NT2/D1 (cell line): Measurements from ENCODE around the gene CFC1.
"Not testable (repeated sequence)": the region's sequence is repeated elsewhere in the genome, so short reads cannot be mapped to it uniquely, and the experiment has no call there.

Source experiments
- YY1 ChIP-seq: IDR thresholded peaks from 2 replicates; pipeline ENCODE4 v1.6.1; 2011; ENCODE audit not compliant: insufficient read length, insufficient read depth
- ZNF274 ChIP-seq: IDR thresholded peaks from 2 replicates; pipeline ENCODE4 v1.6.1; 2011; ENCODE audit warnings: mild to moderate bottlenecking, low read depth, low read length

- TF ChIP-seq YY1, ZNF274: not testable (repeated sequence)
Measured at GRCh38 chr2:130592791-130593414, 6.5 kb downstream of the CFC1 start.
